HepG2 (cell line): ENCODE measurements around the gene PCGF3. TPM values are rescaled to one million over a fixed set of nuclear protein-coding genes. Genes with fewer than 3 reads are reported as not detected.

Experiments
- ATF7-NPFF ChIP-seq: sonication (generic); formaldehyde crosslinking; IDR thresholded peaks from 2 replicates; pipeline ENCODE4 v1.8.1; 2023; ENCODE audit warnings: mild to moderate bottlenecking, low read depth, missing genetic modification reagents, moderate library complexity
- BORCS8-MEF2B ChIP-seq: sonication (generic); formaldehyde crosslinking; IDR thresholded peaks from 2 replicates; pipeline ENCODE4 v1.8.0; 2022; ENCODE audit warnings: mild to moderate bottlenecking, missing genetic modification reagents
- CENPX ChIP-seq: sonication (generic); formaldehyde crosslinking; IDR thresholded peaks from 2 replicates; pipeline ENCODE4 v1.9.0; 2021; ENCODE audit warnings: mild to moderate bottlenecking, missing genetic modification reagents, moderate library complexity
- DNMT1 ChIP-seq: sonication (generic); formaldehyde crosslinking; IDR thresholded peaks from 2 replicates; pipeline ENCODE4 v1.5.1; 2020; ENCODE audit warnings: mild to moderate bottlenecking, missing genetic modification reagents
- GFI1 ChIP-seq: sonication (generic); formaldehyde crosslinking; IDR thresholded peaks from 2 replicates; pipeline ENCODE4 v1.5.0; 2020; ENCODE audit warnings: missing genetic modification reagents, mild to moderate bottlenecking, borderline replicate concordance
- HMG20B ChIP-seq: conservative IDR thresholded peaks from 2 replicates; pipeline ENCODE4 v1.6.1; 2016; ENCODE audit warnings: missing genetic modification reagents, missing compliant biosample characterization
- IRF2 ChIP-seq: IDR thresholded peaks from 2 replicates; pipeline ENCODE4 v1.6.1; 2018; ENCODE audit warnings: missing genetic modification reagents, missing compliant biosample characterization
- KDM3A ChIP-seq: IDR thresholded peaks from 2 replicates; pipeline ENCODE4 v1.6.1; 2018; ENCODE audit warnings: low read depth, missing compliant biosample characterization
- KDM6A ChIP-seq: IDR thresholded peaks from 2 replicates; pipeline ENCODE4 v1.6.1; 2016; ENCODE audit warnings: low read depth
- KLF15 ChIP-seq: sonication (generic); formaldehyde crosslinking; IDR thresholded peaks from 2 replicates; pipeline ENCODE4 v1.8.1; 2023; ENCODE audit warnings: borderline replicate concordance, mild to moderate bottlenecking, inconsistent platforms, missing genetic modification reagents, mixed read lengths
- KLF6 ChIP-seq: IDR thresholded peaks from 2 replicates; pipeline ENCODE4 v1.8.0; 2016; ENCODE audit warnings: missing biosample characterization, missing genetic modification reagents
- NCOA1 ChIP-seq: sonication (generic); formaldehyde crosslinking; IDR thresholded peaks from 2 replicates; pipeline ENCODE4 v1.9.0; 2021; ENCODE audit warnings: missing genetic modification reagents
- PHF21A ChIP-seq: sonication (generic); formaldehyde crosslinking; IDR thresholded peaks from 2 replicates; pipeline ENCODE4 v1.5.0; 2020; ENCODE audit warnings: mild to moderate bottlenecking, missing genetic modification reagents
- PLRG1 ChIP-seq: fragments of 450-650 bp; conservative IDR thresholded peaks from 2 replicates; pipeline ENCODE4 v1.6.1; 2016
- REXO4 ChIP-seq: sonication (generic); formaldehyde crosslinking; IDR thresholded peaks from 2 replicates; pipeline ENCODE4 v1.8.0; 2022; ENCODE audit warnings: missing genetic modification reagents, mild to moderate bottlenecking, borderline replicate concordance
- SALL1 ChIP-seq: sonication (generic); formaldehyde crosslinking; IDR thresholded peaks from 2 replicates; pipeline ENCODE4 v1.8.0; 2022; ENCODE audit warnings: mild to moderate bottlenecking, missing genetic modification reagents
- SALL2 ChIP-seq: sonication (generic); formaldehyde crosslinking; IDR thresholded peaks from 2 replicates; pipeline ENCODE4 v1.8.1; 2023; ENCODE audit warnings: mild to moderate bottlenecking, missing genetic modification reagents, inconsistent platforms
- TAF15 ChIP-seq: fragments of 200-400 bp; formaldehyde crosslinking; IDR thresholded peaks from one replicate; pipeline ENCODE4 v1.6.1; 2018; ENCODE audit warnings: mild to moderate bottlenecking, low read depth, low read length; ENCODE audit not compliant: poor library complexity, severe bottlenecking
- TRIM24 ChIP-seq: sonication (generic); formaldehyde crosslinking; IDR thresholded peaks from 2 replicates; pipeline ENCODE4 v1.8.0; 2022; ENCODE audit warnings: mild to moderate bottlenecking, missing genetic modification reagents
- ZBTB26 ChIP-seq: IDR thresholded peaks from 2 replicates; pipeline ENCODE4 v1.6.1; 2016; ENCODE audit warnings: missing compliant biosample characterization, missing genetic modification reagents, borderline replicate concordance
- ZBTB46 ChIP-seq: sonication (generic); formaldehyde crosslinking; IDR thresholded peaks from 2 replicates; pipeline ENCODE4 v1.4.0; 2020; ENCODE audit warnings: mild to moderate bottlenecking, missing genetic modification reagents, borderline replicate concordance
- ZMYM3 ChIP-seq: sonication (generic); formaldehyde crosslinking; IDR thresholded peaks from 2 replicates; pipeline ENCODE4 v1.5.1; 2020; ENCODE audit warnings: mild to moderate bottlenecking, missing genetic modification reagents
- ZNF124 ChIP-seq: sonication (generic); formaldehyde crosslinking; IDR thresholded peaks from 2 replicates; pipeline ENCODE4 v1.4.0; 2020; ENCODE audit warnings: missing genetic modification reagents
- ZNF143 ChIP-seq: sonication (generic); formaldehyde crosslinking; IDR thresholded peaks from 2 replicates; pipeline ENCODE4 v1.4.0; 2020; ENCODE audit warnings: missing genetic modification reagents
- ZNF333 ChIP-seq: sonication (generic); formaldehyde crosslinking; IDR thresholded peaks from 2 replicates; pipeline ENCODE4 v1.4.0; 2020; ENCODE audit warnings: mild to moderate bottlenecking, missing genetic modification reagents, borderline replicate concordance
- ZNF362 ChIP-seq: sonication (generic); formaldehyde crosslinking; IDR thresholded peaks from 2 replicates; pipeline ENCODE4 v1.4.0; 2020; ENCODE audit warnings: missing genetic modification reagents, mild to moderate bottlenecking, borderline replicate concordance
- ZNF501 ChIP-seq: sonication (generic); formaldehyde crosslinking; IDR thresholded peaks from 2 replicates; pipeline ENCODE4 v1.5.1; 2020; ENCODE audit warnings: mild to moderate bottlenecking, moderate library complexity, missing genetic modification reagents
- polyA plus RNA-seq, 8 experiments: library from polyadenylated mRNA; depleted of rRNA in 3 of 8; stranded (reverse) in 7 of 8; unstranded in 1 of 8; fragments of >200 nt; fragmentation: Illumina TruSeq in 4 of 8; extraction: Trizol in 4 of 8; gene quantifications; 2 replicates each; pipeline versions ENCODE4 v1.2.1 to v1.2.3, GENCODE V29; 2011 to 2016; ENCODE audit warnings: low read depth in 4 of 8, missing spikeins in 1 of 8, mixed read lengths in 1 of 8; ENCODE audit not compliant: insufficient read depth in 1 of 8
- total RNA-seq, 5 experiments: library from RNA; depleted of rRNA; stranded (reverse); fragments of >200 nt; fragmentation: Illumina TruSeq; extraction: Trizol; gene quantifications; 2 replicates each; pipeline ENCODE4 v1.2.3, GENCODE V29; 2016; ENCODE audit warnings: low read depth in 1 of 5

PCGF3 gene
- total and polyA plus RNA-seq, 2 of the 13 experiments (the other 11 are each of a cell fraction or from before 2014, with no cell fraction given) = 28.6 to 66.2 TPM

GRCh38 chr4:674172-675035, 31.2 kb upstream of the PCGF3 start, which contains the start of the genes ATP5ME and MYL5 (continued):
- 0 out of 2 replicates have a peak, but pooled peaks have one; percentile 9 for TF ChIP-seq KLF15
- peak; percentile 30; the same call in 1 of the 2 replicates for TF ChIP-seq ZBTB26 (CRISPR knock-in tag)
- peak; percentile 67; the same call in 1 of the 2 replicates for TF ChIP-seq BORCS8-MEF2B (CRISPR knock-in tag)
- TF ChIP-seq ZNF362 = 0 out of 2 replicates have a peak, but pooled peaks have one; percentile 40
- TF ChIP-seq ATF7-NPFF (CRISPR knock-in tag) = no peak
- TF ChIP-seq KDM6A = no peak
- no peak for TF ChIP-seq TRIM24 (CRISPR knock-in tag)
- peak; percentile 72 for TF ChIP-seq SALL1
- TF ChIP-seq ZNF333 = peak; percentile 74; the same call in 1 of the 2 replicates
- 0 out of 2 replicates have a peak, but pooled peaks have one; percentile 60 for TF ChIP-seq GFI1
- peak; percentile 36 for TF ChIP-seq TAF15
- peak; percentile 87 for TF ChIP-seq IRF2
- no peak for TF ChIP-seq ZNF124 (CRISPR knock-in tag)
- peak; percentile 73; the same call in 1 of the 2 replicates for TF ChIP-seq KDM3A (CRISPR knock-in tag)
- no peak for TF ChIP-seq REXO4 (CRISPR knock-in tag)
- TF ChIP-seq ZMYM3 (CRISPR knock-in tag) = 0 out of 2 replicates have a peak, but pooled peaks have one; percentile 4
- no peak for TF ChIP-seq PLRG1
- no peak for TF ChIP-seq CENPX (CRISPR knock-in tag)
- peak; percentile 57; the same call in 1 of the 2 replicates for TF ChIP-seq KLF6 (CRISPR knock-in tag)
- TF ChIP-seq ZNF501 (CRISPR knock-in tag) = peak; percentile 69; the same call in 1 of the 2 replicates
- TF ChIP-seq PHF21A (CRISPR knock-in tag) = peak; percentile 50; the same call in 1 of the 2 replicates
- no peak; the same call in 1 of the 2 replicates for TF ChIP-seq HMG20B (CRISPR knock-in tag)
- TF ChIP-seq SALL2 (CRISPR knock-in tag) = peak; percentile 85
- TF ChIP-seq NCOA1 = peak; percentile 87; the same call in 1 of the 2 replicates
- peak; percentile 60; the same call in 1 of the 2 replicates for TF ChIP-seq ZNF143
- TF ChIP-seq ZBTB46 = no peak
- no peak for TF ChIP-seq DNMT1 (CRISPR knock-in tag)
